GM13976 (cell line): ENCODE data around the gene MYO1H.
"Not testable (repeated sequence)": the region's sequence is repeated elsewhere in the genome, so short reads cannot be mapped to it uniquely, and the experiment has no call there.

Source experiments
- DNase-seq: peaks from one replicate; pipeline ENCODE4 v3.0.0; 2012; ENCODE audit warnings: low spot score
- in situ Hi-C: fragments of 300-500 bp; cut with MboI; formaldehyde crosslinking; loops from one replicate; pipeline ENCODE4 v1.12.0; 2022; ENCODE audit warnings: low sequenced_read_pairs, mixed read lengths, inconsistent platforms; ENCODE audit not compliant: unreplicated experiment
- TF ChIP-seq, protein P1 (sequence below): IDR thresholded peaks from 2 replicates; pipeline ENCODE4 v1.5.1; 2012; ENCODE audit warnings: borderline replicate concordance, mild to moderate bottlenecking; ENCODE audit not compliant: insufficient read depth; ENCODE audit errors: extremely low read depth, missing control alignments, control extremely low read depth

The MYO1H gene

DNA sequence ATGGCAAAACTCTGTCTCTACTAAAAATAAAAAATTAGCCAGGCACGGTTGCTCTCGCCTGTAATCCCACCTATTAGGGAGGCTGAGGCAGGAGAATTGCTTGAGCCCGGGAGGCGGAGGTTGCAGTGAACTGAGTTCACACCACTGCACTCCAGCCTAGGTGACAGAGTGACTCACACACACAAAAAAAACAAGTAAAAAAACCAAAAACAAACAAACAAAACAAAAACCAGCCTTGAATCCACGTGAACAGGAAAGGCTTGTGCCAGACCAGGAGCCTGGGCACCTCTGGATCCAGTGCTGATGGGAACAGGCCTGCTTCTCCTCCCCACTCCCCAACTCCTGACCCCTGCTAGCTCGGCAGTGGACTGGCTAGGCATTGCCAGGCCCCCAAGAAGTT lies 42.2 kb upstream of the MYO1H start:
- in situ Hi-C loops = no loop called here
- TF ChIP-seq, protein P1, sequence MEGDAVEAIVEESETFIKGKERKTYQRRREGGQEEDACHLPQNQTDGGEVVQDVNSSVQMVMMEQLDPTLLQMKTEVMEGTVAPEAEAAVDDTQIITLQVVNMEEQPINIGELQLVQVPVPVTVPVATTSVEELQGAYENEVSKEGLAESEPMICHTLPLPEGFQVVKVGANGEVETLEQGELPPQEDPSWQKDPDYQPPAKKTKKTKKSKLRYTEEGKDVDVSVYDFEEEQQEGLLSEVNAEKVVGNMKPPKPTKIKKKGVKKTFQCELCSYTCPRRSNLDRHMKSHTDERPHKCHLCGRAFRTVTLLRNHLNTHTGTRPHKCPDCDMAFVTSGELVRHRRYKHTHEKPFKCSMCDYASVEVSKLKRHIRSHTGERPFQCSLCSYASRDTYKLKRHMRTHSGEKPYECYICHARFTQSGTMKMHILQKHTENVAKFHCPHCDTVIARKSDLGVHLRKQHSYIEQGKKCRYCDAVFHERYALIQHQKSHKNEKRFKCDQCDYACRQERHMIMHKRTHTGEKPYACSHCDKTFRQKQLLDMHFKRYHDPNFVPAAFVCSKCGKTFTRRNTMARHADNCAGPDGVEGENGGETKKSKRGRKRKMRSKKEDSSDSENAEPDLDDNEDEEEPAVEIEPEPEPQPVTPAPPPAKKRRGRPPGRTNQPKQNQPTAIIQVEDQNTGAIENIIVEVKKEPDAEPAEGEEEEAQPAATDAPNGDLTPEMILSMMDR = no peak
- no peak for DNase-seq

DNA sequence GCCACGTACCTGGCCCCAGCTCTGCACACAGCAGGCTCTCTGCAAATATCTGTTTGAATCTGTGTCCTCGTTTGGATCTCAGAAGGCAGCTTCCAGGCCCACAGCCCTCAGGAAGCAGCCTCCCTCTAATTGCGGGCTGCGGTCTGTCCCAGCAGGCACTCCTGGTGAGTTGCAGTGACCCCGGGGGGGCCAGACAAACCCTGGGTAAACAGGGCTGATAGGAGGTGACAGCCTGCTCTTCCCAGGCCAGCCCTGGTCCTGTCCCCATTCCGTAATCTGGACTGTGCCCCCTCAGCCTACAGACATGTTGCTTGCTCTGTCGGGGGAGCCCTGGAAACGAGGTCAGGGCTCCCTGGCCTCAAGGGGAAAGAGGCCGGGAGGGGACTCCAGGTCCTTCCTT lies 40.6 kb upstream of the MYO1H start:
- DNase-seq = no peak
- in situ Hi-C loops = no loop called here
- TF ChIP-seq, protein P1 = no peak

DNA sequence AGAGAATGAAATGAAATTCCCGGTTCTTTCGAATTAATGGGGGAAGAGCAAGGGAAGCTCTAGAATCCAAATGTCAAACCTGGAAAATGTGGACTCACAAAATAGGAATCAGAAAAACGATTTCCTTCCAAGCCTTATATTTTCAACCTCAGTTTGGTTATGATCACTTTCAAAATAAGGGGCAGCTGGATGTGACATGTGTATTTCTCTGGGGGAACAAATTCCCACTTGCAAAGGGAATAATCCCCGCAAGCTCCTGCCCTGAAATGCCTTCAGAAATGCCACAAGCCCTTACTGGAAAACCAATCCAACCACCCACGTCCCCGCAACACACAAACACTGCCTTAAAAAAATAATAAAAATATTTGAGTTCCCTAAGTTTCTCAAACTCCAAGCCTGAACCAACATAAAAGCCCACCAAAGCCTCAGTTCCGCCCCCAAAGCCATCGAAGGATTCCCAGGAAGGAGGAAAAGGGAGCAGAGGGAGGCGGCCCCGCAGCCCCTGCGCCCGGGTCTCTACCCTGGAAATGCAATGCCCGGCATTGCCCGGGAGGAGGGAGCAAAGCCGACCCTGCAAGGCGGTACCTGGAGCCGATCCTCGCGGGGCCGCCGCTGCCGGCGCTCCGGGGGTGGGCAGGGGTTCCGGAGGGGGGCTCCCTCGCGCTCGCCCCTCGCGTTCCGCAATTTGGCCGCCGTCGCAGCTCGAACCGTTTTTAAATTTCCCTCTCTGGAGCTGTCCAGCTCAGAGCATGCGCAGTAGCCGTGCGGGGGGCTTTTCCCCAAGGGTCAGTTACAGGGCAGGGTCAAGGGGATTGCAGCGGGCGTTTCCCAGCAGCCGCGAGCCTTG lies 38.9 kb upstream of the MYO1H start, which contains the start of gene FOXN4:
FOXN4 (minus strand) TSS at position 751 of the 847 bp plus-strand sequence. CDS start 963 bp downstream, outside the sequence.
- TF ChIP-seq, protein P1 = no peak
- in situ Hi-C loops = no loop called here
- DNase-seq = peak; percentile 14

DNA sequence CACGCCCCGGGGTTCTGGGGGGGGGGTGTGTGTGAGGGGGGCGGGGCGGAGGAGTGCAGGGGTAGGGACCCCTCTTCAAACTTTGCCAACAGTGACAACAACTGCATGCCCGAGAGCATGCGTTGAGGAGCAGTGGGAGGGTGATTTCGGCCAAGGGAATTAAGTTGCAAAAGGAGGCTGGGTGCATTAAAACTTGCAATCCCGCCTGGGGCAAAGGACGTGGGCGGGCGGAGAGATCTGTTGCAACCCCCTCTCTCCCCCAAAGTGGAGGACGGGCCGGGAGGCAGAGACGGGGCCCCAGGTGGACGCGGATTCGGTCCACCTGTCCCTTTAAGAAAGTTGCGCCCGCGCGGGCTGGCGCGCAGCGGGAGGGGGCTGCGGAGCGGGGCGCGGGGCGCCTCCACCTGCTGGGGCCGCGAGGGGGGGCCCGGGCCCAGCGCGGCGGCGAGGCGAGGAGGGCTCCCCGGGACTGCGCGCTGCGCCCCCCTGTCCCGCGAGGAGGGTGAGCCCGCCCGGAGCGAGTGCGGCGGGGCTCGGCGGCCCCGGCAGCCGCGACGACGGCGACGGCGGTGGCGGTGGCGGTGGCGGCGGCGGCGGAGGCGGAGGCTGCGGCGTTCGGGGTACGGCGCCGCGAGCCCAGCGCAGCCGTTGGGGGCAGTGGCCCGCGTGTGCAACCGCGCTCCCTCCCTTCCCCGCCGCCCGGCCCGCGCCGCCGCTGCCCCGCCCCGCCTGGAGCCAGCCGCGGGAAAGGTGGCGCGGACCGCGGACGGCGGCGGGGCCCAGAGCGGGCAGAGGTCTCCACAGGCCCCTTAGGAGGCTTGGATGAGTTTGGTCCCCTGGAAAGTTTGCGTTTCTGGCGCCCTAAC lies 38.1 kb upstream of the MYO1H start:
- DNase-seq = peak; percentile 41
- in situ Hi-C loops = no loop called here
- TF ChIP-seq, protein P1 = no peak

DNA sequence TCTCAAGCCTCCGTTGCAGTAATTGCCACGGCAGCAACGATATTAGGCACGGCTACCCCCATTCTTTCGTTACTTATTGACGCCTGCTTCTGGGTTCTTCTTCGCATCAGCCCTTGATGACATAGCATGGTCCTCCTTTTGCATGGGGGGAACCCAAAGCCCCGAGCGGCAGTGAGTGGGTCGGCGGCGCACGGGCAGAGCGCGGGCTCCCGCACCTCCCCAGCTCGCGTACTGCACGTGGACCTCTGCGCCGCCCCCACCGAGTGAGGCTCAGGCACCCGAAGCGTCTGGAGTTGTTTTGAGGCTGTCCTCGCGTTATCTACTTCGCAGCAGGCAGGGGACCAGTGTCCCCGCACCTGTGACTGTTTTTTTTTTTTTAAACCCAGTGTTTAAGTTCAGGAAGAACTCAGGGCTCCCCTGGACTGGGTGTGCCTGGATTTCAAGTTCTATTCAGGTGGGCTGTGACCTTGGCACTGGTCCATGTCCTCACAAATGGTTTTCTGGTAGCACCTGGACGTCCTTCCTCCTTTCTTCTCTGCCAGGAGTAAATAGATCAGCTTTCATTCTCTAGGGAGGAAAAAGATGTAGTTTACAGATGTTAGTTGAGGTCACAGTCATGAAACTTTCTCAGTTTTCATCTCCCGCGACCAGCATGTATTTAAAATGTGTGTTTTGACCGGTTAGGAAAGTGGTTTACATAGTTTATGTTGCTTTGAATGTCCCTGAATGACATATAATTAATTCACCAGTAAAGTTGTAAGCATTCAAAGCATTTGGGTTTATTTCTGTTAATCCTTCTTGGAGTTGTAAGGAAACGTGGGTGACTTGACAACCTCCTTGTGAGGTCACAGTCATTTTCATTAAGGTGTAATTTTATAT lies 37.2 kb upstream of the MYO1H start:
- in situ Hi-C loops = no loop called here
- peak; percentile 29 for DNase-seq
- TF ChIP-seq, protein P1 = no peak

DNA sequence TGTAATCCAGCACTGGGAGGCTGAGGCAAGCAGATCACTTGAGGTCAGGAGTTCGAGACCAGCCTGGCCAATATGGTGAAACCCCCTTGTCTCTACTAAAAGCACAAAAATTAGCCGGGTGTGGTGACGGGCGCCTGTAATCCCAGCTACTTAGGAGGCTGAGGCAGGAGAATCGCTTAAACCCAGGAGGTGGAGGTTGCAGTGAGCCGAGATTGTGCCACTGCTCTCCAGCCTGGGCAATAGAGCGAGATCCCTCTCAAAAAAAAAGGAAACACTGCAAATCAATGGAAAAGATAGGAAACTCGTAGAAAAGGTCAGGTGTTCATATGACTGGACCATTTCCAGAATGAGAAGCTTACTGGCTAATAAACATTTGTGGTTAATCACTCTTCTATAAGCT lies 26.4 kb upstream of the MYO1H start:
- DNase-seq, in situ Hi-C loops: not testable (repeated sequence)
